ENCODE data around the gene USP26.

Gene USP26

GRCh38 chrX:133054761-133055405 lies 42.0 kb downstream of the USP26 start:
- Histone ChIP-seq H3K9me3 (ENCODE audit: low read length) (no peaks in the 10 kb centered on the region), H4K20me1 (ENCODE audit: insufficient read depth, low read length) (no peaks in the 10 kb centered on the region), H3K36me3 (ENCODE audit: insufficient read depth, low read length) (no peaks in the 10 kb centered on the region), H3K4me2 (ENCODE audit: low read length) (no peak overlapping the region), H3K27me3 (ENCODE audit: insufficient read depth, low read length) (no peaks in the 10 kb centered on the region), H3K4me1 (ENCODE audit: insufficient read depth, low read length, severe bottlenecking) (no peaks in the 10 kb centered on the region), H3K27ac (ENCODE audit: low read depth, low read length, poor library complexity, severe bottlenecking) (no peak overlapping the region), H3K9me2 (ENCODE audit: low read depth, low read length) (no peaks in the 10 kb centered on the region), H3F3A (ENCODE audit: insufficient read depth, low read length) (no peaks in the 10 kb centered on the region), H2AFZ (ENCODE audit: low read length) (no peak overlapping the region), H3K9ac (ENCODE audit: low read length) (no peak overlapping the region), H3K79me2 (ENCODE audit: insufficient read depth, low read length) (no peaks in the 10 kb centered on the region), H3K4me3 (ENCODE audit: low read depth, low read length, poor library complexity, severe bottlenecking) (no peak overlapping the region)
- TF ChIP-seq CTCF (IDR thresholded peaks at IDR 0.05; ENCODE audit: low read length) = no peak

GRCh38 chrX:133053861-133054598 lies 42.9 kb downstream of the USP26 start:
- Histone ChIP-seq H3K4me3 (ENCODE audit: low read depth, low read length, poor library complexity, severe bottlenecking) (no peak overlapping the region), H3K9ac (ENCODE audit: low read length) (no peak overlapping the region), H3K4me1 (ENCODE audit: insufficient read depth, low read length, severe bottlenecking) (no peaks in the 10 kb centered on the region), H3F3A (ENCODE audit: insufficient read depth, low read length) (no peaks in the 10 kb centered on the region), H3K27ac (ENCODE audit: low read depth, low read length, poor library complexity, severe bottlenecking) (no peak overlapping the region), H4K20me1 (ENCODE audit: insufficient read depth, low read length) (no peaks in the 10 kb centered on the region), H3K9me2 (ENCODE audit: low read depth, low read length) (no peaks in the 10 kb centered on the region), H3K36me3 (ENCODE audit: insufficient read depth, low read length) (no peaks in the 10 kb centered on the region), H3K9me3 (ENCODE audit: low read length) (no peaks in the 10 kb centered on the region), H3K27me3 (ENCODE audit: insufficient read depth, low read length) (no peaks in the 10 kb centered on the region), H2AFZ (ENCODE audit: low read length) (no peak overlapping the region), H3K79me2 (ENCODE audit: insufficient read depth, low read length) (no peaks in the 10 kb centered on the region), H3K4me2 (ENCODE audit: low read length) (no peak overlapping the region)
- TF ChIP-seq CTCF (IDR thresholded peaks at IDR 0.05; ENCODE audit: low read length) (no peak), EZH2 (IDR thresholded peaks at IDR 0.05; ENCODE audit: borderline replicate concordance, low read length) (no peak)

GRCh38 chrX:133048751-133049150 lies 48.2 kb downstream of the USP26 start:
- H3K79me2 ChIP-seq (ENCODE audit: insufficient read depth, low read length) = no peaks in the 10 kb centered on the region
- no peaks in the 10 kb centered on the region for H3K4me1 ChIP-seq (ENCODE audit: insufficient read depth, low read length, severe bottlenecking)
- H3K9me3 ChIP-seq (ENCODE audit: low read length) = no peaks in the 10 kb centered on the region
- H3K27ac ChIP-seq (ENCODE audit: low read depth, low read length, poor library complexity, severe bottlenecking) = no peak overlapping the region
- no peak overlapping the region for H3K4me2 ChIP-seq (ENCODE audit: low read length)
- no peaks in the 10 kb centered on the region for H3K36me3 ChIP-seq (ENCODE audit: insufficient read depth, low read length)
- no peak overlapping the region for H2AFZ ChIP-seq (ENCODE audit: low read length)
- H3K4me3 ChIP-seq (ENCODE audit: low read depth, low read length, poor library complexity, severe bottlenecking) = no peak overlapping the region
- no peaks in the 10 kb centered on the region for H3K27me3 ChIP-seq (ENCODE audit: insufficient read depth, low read length)
- H3K9ac ChIP-seq (ENCODE audit: low read length) = no peak overlapping the region
- TF ChIP-seq EZH2 (IDR thresholded peaks at IDR 0.05; ENCODE audit: borderline replicate concordance, low read length) = no peak
- no peak for TF ChIP-seq CTCF (IDR thresholded peaks at IDR 0.05; ENCODE audit: low read length)
- no peaks in the 10 kb centered on the region for H3F3A ChIP-seq (ENCODE audit: insufficient read depth, low read length)
- H3K9me2 ChIP-seq (ENCODE audit: low read depth, low read length) = no peaks in the 10 kb centered on the region
- no peaks in the 10 kb centered on the region for H4K20me1 ChIP-seq (ENCODE audit: insufficient read depth, low read length)

Data from OCI-LY1 (cell line).